Activated CD4-positive, CD25-positive, alpha-beta regulatory T cell treated with anti-CD3 and anti-CD28 coated beads, Interleukin-2, amount 50 U/mL, for 16 hours (primary cell): ENCODE results near the gene HMX2.

Experiments
- DNase-seq: peaks from one replicate; pipeline ENCODE4 v3.0.0-alpha.2; 2020; ENCODE audit warnings: low read depth, low spot score

The HMX2 gene

DNA sequence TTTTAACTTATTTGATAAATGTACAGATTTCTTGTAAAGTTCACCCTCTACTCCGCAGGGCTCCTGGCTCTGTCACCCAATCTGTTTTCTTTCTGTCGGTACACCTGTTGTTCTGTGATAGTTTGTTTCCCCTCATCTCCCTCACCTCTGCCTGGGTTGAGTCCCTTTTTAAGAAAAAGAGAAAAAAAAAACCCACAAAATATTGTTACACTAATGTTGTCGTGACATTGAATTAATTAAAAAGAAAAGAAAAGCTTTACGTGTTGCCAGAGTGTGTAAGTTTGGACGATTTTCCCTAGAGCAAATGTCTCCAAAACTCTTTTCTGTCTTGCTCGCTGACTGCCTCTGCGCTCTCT lies 8.8 kb upstream of the HMX2 start:
- DNase-seq, result no peak

DNA sequence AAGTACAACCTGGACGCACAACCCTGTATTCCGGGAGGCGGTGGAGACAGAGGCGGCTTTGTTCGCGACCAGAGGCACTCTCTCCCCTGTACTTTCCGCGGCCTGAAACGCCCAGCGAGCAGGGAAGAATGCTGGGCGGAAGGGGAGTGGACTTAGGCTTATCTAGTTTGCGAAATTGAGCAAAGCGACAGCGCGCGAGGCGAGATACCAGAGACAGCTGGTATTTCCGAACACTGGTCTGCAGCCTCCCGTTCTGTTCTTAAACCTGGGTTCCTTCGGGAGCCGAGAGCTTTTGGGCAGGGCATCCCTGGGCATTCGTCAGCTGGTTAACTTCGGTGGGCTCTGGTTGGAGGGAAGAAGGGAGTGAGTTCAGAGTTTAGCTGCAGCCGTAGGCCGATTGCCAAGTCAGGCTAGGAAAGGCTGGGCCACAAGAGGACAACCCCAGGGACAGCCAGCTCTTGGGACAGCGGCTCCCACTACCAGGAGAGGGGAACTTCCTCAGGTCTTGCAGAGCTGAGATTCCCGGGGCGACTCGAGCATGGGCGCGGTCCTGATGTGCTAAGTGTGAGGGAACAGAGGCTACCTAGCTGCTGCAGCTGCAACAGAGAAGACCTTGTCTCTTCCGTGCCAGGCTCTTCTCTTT lies 8.3 kb upstream of the HMX2 start:
- DNase-seq, result no peak

DNA sequence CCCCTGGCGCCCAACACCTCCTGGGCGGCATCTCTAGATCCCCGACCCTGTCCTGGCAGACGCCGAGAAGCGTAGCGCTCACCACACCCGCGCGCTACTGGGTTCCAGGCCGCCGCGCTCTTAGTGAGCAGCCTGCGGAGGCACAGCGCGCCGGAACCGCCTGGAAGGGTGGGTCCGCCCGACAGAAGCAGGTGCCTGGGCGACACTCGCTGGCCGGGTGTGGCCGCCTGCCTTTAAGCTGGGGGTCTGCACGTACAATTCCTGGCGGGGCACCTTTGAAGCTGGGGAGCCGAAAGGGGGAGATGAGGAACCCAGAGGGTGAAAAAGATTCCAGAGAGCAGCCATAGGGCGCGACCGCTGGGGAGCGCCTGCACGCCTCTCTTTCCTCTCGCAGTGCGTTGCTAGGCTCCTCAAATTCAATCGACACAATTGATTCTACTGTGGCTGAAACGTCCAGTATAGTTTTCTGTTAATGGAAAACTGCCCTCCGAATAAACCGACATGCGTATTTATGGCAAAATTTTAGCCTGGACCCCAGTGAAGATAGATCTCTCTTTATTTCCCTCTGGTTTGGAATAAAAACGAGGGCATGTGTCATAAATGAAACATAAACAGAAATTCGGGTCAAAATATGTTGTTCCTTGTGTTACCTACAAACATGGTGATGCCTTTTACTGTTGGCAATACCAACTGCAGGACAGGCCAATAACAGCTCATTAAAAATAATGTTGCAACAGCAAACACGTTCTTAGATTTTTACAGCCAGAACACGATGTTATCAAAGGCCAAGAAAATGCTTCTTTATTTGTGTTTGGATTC lies 7.6 kb upstream of the HMX2 start:
- no peak for DNase-seq

DNA sequence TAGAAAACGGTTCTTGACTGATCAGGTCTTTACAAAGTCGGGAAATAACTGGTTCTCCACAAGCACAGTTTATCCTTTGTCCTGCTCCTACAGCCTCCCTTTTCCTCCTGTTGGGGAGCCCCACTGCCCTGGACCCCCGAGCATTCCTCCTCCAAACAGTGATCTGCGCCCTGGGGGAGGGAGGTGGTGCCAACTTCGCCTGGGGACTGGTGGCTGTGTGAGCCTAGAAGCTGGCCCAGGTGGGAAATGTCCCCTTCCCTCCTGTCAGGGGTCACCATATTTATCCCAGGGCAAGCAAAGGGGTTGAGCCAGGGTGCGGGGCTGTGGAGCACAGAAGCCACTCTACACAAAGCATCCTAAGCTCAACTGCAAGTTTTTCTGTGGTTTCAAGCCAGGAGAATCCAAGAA lies 6.9 kb upstream of the HMX2 start:
- DNase-seq, result no peak

DNA sequence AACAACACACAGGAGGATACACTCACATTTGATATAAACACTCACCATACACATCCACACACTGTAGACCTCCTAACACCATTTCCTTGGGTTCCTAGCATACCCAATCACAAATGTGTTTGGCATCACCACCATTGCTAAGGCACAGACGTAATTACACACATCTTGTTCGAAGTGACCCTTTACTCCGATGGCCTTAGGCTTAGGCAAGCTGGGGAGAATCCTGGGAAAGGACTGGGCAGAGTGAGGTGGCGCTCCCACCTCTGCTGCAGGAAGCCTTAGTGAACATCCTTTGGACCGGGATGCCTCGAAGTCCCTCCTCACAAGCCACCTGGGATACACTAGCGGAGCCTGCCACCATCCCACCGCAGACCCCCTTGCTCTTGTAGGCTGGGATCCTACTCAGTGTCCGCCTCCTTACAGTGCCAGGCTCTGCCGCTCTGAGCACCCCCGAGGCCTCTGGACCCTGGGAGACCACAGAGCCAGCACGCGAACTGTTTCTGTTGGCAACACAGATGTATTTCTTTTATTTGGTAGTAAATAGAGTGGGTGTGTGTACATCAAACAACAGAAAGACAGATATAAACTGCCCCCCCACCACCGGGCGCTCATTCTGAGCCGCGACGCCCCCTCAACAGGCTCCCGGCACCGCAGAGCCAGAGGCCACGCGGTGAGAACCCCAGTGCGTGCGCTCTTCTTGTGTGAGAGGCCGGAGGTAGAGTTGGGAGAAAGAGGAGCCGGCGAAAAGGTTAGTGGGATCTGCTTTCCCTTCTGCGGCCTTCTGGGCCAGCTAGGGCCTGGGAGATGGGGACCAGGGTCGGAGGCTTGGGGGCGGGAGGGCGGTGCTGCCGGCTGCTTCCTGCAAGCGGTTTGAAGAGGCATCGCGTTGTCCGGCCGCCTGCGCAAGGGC lies 5.9 kb upstream of the HMX2 start:
- no peak for DNase-seq

DNA sequence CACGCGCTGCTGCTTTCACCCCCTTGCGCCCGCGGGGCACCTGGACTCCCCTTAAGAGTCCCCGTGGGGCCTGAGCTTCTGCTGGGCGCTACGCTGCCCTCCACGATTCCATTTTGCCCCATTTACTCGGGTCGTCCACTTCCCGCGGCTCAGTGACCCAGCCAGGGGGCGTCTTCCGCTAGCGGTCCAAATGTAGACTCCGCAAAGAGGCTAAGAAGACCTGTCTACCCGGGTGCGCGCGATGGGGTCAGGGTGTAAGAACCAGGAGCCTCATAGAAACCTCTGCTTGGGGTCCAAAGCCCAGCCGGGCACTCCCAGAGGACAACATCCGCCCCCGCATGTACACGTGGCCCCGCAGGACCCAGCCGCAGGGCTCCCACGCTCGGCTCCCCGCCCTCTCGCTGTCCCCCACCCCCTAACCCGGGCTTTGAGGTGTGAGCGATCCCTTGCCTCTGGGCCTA lies 5.2 kb upstream of the HMX2 start:
- no peak for DNase-seq

DNA sequence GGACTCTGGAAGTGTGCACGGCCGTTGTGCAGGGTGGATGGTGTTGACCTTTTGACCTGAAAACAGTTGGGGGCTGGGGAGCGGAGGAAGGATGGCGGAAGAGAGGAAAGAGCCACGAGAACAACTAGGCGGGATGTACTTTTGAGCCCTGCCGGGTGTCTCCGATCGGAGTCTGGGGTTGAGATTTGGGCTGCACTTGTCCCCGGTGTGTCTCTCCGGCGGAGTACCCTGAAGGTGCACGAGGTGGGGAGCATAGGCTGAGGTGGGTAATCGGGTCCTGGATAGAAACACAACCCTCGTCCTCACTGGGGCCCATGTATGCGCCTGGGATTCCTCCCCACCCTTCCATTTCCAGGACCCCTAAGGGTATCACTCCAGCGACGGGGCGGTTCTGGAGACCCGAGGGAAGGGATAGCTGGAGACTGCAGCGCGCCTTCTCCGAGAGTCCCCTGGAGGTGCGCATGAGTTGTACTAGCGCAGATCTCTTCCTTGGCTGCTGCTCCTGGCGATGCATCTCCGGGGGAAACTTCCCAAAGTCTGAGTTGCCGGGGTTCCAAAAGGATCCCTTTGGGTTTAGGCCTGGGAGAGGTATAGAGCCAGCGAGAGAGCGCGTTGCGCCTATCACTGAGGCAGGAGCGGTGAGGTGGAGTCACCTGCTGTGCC lies 4.6 kb upstream of the HMX2 start:
- no peak for DNase-seq

DNA sequence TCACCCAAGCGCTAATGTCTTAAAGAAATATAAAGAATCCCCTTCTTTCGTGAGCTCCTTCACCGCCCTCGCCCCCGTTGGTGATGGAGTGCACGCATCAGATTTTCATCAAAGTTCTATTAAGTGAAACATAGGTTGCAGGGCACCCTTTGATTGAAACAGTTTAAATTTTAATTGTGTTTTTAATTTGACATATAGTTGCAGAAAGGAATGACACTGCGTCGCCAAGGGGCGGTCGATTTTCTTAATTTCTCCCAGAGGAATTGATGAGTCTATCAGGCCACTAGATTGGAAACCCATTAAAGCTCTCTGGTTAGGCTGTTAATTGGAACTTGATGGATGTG lies 4.1 kb upstream of the HMX2 start:
- DNase-seq, result no peak

DNA sequence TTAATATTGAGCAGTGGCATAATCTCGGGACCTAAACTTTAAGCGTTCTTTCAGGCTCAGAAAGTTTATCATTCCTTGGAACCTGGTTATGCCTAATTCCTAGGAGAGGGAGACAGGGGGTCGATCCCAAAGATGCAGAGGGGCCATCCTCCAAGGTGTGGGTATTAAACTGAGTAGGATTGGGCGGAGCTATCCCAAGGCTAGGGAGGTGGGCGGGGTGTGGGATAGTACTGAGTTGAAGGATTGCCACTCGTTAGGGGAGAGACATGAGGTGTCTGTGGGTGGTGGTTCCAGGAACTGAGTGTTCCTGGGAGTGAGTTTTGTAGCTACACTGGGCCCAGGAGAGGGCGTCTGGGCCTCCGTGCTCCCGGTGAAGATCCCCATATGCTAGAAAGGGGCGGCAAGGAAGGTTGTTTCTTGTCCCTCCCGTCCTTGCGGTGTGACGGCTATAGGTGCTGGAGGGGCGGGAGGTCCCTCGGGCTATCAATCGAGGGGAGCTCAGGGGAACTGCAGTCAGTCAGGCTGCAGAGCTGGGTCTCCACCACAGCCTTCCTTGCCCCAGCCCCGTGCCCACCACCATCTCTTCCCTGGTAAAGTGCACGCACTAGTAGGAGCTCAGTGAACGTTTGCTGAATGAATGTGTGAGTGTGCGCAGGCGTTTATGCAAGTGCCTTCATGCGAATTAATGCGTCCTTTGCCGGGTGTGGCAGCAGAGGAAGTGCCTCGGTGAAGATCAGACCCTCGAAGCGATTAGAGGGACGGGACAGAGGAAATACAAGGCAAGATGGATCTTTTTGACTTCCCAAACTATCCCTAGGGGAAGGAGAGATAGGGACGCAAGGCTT lies 3.0 kb upstream of the HMX2 start:
- DNase-seq, result no peak

DNA sequence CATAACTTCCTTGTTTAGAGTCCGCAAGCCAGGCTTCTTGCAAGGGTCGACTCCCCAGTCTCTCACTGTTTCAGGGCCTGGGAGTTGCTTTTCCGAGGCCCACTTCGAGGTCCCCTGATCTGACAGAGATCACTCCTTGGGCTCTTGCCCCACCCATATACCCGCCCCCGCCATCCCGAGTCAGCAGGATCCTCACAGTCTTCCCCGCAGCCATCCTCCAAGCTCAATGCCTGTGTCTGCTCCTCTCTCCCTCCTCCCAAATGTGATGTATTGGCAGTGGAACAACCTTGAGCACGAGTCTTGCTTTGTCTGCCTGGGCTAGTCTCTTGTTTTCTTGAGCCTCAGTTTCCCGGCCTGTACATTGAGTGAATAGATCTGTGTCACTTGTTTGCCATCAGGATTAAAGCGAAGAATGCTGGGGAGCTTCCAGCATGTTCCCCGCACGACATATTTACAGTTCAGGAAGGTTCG lies 2.4 kb upstream of the HMX2 start:
- no peak for DNase-seq

DNA sequence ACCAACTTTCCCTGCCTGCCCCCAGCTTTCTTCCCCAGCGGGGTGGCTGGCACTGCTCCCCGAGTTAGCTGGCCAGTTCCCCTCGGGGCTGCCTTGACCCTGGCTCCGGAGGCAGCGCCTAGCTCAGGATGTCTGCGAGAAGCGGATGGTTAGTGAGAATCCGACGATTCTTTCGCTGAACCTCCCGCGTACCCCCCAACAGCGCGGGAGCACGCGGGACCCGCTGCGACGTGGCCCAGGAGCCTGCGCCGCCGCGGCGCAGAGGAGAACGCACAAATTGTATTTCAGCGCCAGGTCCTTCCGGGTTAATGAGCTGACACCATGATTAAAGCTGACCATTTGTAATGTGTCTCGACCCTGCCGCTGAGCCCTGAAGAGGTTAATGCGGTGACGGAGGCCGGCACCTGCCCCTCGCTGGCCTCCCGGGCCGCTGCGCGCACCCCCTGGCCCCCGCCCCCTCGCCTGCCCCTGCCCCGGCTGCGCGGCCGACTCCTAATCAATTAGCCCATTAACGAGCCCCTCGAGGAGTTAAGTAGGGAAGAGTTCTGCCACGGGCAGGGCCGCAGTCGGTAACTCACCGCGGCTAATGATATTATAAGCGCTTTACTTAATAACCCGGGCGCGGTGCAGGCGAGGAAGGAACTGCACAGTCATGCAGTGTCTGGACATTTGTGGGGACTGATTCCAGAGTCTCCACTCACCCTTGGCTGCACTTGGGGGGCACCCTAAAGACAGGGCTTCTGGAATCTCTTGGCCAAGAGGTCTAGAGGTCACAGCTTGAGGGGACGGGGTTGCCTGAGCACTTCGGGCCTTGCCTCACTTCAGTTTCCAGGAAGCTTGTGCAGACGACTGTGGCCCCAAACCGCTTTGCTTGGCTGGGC lies 1.7 kb upstream of the HMX2 start:
- DNase-seq, result no peak

DNA sequence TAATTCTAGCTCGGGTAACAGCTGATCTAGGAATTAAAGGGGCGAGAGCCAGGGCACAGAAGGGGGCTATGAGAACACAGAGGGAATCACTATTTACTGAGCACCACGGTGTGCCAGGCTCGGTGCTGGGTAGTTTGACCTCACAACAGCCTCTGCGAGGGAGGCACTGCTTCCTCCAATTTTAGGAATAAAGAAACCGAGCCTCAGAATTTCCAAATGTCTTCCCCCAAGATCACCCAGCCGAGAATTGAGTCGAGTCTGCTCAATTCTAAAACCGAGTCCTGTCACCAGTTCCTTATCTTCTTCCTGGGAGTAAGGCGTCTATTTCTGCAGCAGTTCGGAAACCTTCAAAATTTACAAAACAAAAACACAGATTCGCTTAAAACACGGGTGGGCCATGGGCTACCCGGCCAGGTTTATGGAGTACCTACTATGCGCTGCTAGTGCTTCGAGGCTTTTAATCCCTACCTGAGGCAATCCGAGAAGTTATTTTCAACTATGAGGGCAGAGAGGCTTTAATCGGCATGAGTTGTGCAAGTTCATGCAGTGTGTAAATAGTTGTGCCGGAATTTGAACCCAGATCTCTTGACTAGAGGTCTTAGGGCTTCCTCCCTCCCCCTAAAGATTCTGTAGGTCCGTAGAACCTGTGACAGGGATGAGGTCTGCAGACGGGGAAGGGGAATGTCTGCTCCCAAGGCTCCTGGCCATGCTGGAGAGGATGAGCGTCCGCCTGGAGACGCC lies 872 bp upstream of the HMX2 start:
- no peak for DNase-seq

DNA sequence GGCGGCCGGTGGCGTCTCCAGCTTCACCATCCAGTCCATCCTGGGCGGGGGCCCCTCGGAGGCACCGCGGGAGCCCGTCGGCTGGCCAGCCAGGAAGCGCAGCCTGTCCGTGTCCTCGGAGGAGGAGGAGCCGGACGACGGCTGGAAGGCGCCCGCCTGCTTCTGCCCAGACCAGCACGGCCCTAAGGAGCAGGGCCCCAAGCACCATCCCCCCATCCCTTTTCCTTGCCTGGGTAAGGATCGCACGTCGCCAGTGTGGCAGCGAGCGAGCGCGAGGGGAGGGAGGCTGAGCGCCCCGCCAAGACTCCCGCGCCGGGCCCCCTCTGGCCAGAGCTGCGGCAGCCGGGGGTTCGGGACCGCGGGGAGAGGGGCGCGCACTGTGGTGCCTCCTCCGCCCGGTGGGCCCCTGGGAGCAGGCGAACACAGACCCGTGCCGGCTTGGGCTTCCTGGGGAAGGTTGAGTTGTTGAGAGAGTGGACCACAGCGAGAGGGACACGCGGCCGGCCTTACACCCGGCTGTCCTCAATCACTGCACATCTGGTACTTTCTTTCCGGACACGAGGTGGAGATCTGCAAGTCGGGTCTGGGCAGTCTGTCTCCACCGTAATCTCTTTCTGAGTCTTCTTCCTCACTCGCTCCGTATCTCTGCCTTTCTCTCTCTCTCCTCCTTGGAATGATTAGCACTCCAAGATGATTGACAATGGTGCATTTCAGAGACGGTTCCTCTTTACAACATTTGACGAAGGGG lies 652 bp downstream of the HMX2 start:
- no peak for DNase-seq

DNA sequence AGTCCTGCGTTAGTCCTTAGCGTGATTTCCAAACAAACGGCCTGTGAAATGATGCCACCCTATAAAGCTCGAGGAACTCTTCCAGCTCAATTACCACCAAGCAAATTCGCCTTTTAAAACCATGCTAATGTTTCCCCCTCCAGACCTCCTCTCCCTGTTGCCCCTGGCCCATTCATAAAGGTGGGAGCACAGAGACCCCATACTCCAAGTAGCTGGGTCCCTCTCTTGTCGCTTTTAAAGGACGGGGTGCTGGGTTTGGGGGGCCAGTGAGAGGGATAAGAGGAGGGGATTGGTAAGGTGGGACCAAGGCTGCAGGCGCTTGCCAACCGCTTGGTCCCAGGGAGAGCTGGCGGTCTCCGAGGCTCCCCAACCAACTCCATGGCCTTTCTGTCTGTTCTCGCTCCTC lies 1.2 kb downstream of the HMX2 start:
- DNase-seq, result no peak

DNA sequence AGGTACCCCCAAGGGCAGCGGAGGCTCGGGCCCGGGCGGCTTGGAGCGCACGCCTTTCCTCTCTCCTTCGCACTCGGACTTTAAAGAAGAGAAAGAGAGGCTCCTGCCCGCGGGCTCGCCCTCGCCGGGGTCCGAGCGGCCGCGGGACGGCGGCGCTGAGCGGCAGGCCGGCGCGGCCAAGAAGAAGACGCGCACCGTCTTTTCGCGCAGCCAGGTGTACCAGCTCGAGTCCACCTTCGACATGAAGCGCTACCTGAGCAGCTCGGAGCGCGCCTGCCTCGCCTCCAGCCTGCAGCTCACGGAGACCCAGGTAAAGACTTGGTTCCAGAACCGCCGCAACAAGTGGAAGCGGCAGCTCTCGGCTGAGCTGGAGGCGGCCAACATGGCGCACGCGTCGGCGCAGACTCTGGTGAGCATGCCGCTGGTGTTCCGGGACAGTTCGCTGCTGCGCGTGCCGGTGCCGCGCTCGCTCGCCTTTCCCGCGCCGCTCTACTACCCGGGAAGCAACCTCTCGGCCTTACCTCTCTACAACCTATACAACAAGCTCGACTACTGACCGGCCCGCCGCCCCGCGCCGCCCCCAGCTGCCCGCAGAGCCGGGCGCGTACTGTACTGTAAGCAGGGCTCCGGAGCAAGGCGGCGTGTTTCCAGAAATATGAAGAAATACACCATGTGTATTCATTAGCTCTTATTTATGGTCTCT lies 1.8 kb downstream of the HMX2 start:
- no peak for DNase-seq

DNA sequence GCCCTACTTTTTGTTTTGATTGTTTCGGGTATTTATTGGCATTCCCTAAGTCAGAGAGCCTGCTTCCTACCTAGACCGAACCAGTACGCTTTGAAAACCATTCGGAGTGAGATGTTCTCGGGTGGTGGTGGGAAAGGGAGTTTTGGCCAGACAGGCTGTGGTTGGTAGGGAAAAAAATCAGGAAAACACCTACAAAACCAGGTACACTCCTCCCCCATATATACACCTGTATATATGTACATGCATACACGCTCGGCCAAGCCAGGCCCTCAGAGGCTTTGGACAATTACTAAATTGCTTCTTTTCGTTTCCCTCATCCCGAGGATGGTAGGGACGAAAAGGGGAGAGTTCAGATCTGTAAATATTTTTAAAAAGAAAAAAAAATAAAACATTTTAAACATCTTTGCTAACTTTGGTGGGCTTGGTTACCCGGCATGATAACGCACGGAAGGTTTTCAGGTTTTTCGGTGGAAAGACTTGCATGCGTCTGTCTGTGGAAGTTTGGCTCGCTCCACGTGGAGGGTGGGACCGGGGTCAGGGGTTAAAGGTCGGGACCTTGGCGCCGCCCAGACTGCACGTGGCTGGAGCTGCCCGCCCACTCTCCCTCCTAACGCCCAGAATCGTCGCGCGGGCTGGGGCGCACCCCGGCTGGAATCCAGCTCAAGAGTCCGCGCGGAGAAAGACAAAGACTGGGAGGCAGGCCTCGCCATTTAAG lies 2.5 kb downstream of the HMX2 start:
- DNase-seq, result no peak
